Mucosa of descending colon (tissue), 3 donors: ENCODE results near the gene ZNF157. TPM values are rescaled to one million over a fixed set of nuclear protein-coding genes. Genes with fewer than 3 reads are reported as not detected.

Experiments
- ATAC-seq: fragments of 200-7000 bp; cut with Tn5 transposase; one replicate; pipeline ENCODE4 v1.9.1; 2020; ENCODE audit warnings: mild to moderate bottlenecking, moderate library complexity
- DNase-seq, 3 donors: peaks; one replicate each; pipeline ENCODE4 v3.0.0-alpha.2; 2020
- H3K36me3 ChIP-seq: fragments of 200-600 bp; one replicate; pipeline ENCODE4 v1.8.0; 2021; ENCODE audit warnings: low read depth, mild to moderate bottlenecking
- H3K4me1 ChIP-seq: fragments of 200-600 bp; one replicate; pipeline ENCODE4 v1.8.0; 2021; ENCODE audit warnings: low read depth, mild to moderate bottlenecking
- H3K4me3 ChIP-seq: fragments of 200-600 bp; one replicate; pipeline ENCODE4 v1.8.0; 2021; ENCODE audit warnings: mild to moderate bottlenecking
- H3K9me3 ChIP-seq: fragments of 200-600 bp; one replicate; pipeline ENCODE4 v1.8.0; 2021; ENCODE audit warnings: mild to moderate bottlenecking
- CTCF ChIP-seq: fragments of 200-600 bp; IDR thresholded peaks from one replicate; pipeline ENCODE4 v1.8.0; 2022; ENCODE audit warnings: antibody characterized with exemption, mild to moderate bottlenecking
- intact Hi-C, 2 donors: fragments of 100-400 bp; cut with DNase I in 1 of 2; cut with micrococcal nuclease in 1 of 2; formaldehyde crosslinking; loops; one replicate each; pipeline versions ENCODE4 v1.11.0 to v1.11.1; 2022; cut with DNase I, micrococcal nuclease
- total RNA-seq, 3 donors: library from RNA; stranded (reverse); fragmentation: NEBNext Ultra II Directional in 2 of 3; extraction: Animal tissue kit (Norgen Biotek cat#: 25700) in 2 of 3; gene quantifications; one replicate each; pipeline versions ENCODE4 v1.2.1 to v1.2.4, GENCODE V29; 2021 to 2023
- donor health status: DM: no; HTN: no; CAD: no; lungs with moderate emphysema.
- donor health status: DM: no; HTN: no; CAD: no.
- donor health status: DM: no; HTN: yes; CAD: no.

Gene ZNF157
- total RNA-seq, 3 donors from 2014 or later, result 0.51 TPM; not detected in 2

GRCh38 chrX:47447607-47448006, 77.2 kb downstream of the ZNF157 start:
- H3K9me3 ChIP-seq, result peaks cover 26% of the 10 kb centered on the region
- intact Hi-C loops, result no loop called here
- ATAC-seq, result no peak

GRCh38 chrX:47448165-47448806, 77.9 kb downstream of the ZNF157 start:
- Histone ChIP-seq H3K4me3 (no peak overlapping the region), H3K9me3 (peaks cover 26% of the 10 kb centered on the region), H3K4me1 (no peaks in the 10 kb centered on the region), H3K36me3 (no peaks in the 10 kb centered on the region)
- ATAC-seq (no peak), DNase-seq (no peak)
- intact Hi-C loops, result no loop called here
- no peak for TF ChIP-seq CTCF

More at GRCh38 chrX:47447607-47448006, 77.2 kb downstream of the ZNF157 start:
- H3K4me3 ChIP-seq, result no peak overlapping the region
- no peaks in the 10 kb centered on the region for H3K36me3 ChIP-seq
- H3K4me1 ChIP-seq, result no peaks in the 10 kb centered on the region
- no peak for TF ChIP-seq CTCF
- DNase-seq, result no peak

- H3K36me3 ChIP-seq, result no peaks in the 10 kb centered on the region
- intact Hi-C loops, result no loop called here
- ATAC-seq, result no peak
- DNase-seq, result no peak
- no peaks in the 10 kb centered on the region for H3K4me1 ChIP-seq
- peaks cover 26% of the 10 kb centered on the region for H3K9me3 ChIP-seq
- H3K4me3 ChIP-seq, result no peak overlapping the region
- no peak for TF ChIP-seq CTCF
Measured at GRCh38 chrX:47452112-47452511, 81.7 kb downstream of the ZNF157 start.

- DNase-seq (no peak), ATAC-seq (no peak)
- Histone ChIP-seq H3K4me3 (no peak overlapping the region), H3K4me1 (no peaks in the 10 kb centered on the region), H3K36me3 (no peaks in the 10 kb centered on the region), H3K9me3 (no peaks in the 10 kb centered on the region)
- no peak for TF ChIP-seq CTCF
- intact Hi-C loops, result no loop called here
Measured at GRCh38 chrX:47456080-47456479, 85.7 kb downstream of the ZNF157 start.

GRCh38 chrX:47458528-47458927, 88.2 kb downstream of the ZNF157 start:
- H3K4me1 ChIP-seq, result no peaks in the 10 kb centered on the region
- H3K36me3 ChIP-seq, result no peaks in the 10 kb centered on the region
- no peak for DNase-seq
- ATAC-seq, result no peak
- H3K9me3 ChIP-seq, result no peaks in the 10 kb centered on the region
- intact Hi-C loops, result no loop called here
- TF ChIP-seq CTCF, result no peak
- H3K4me3 ChIP-seq, result no peak overlapping the region

GRCh38 chrX:47460561-47460960, 90.2 kb downstream of the ZNF157 start:
- intact Hi-C loops, result no loop called here
- no peak for TF ChIP-seq CTCF
- no peaks in the 10 kb centered on the region for H3K9me3 ChIP-seq
- ATAC-seq (no peak), DNase-seq (no peak)
- no peaks in the 10 kb centered on the region for H3K4me1 ChIP-seq
- no peaks in the 10 kb centered on the region for H3K36me3 ChIP-seq
- no peak overlapping the region for H3K4me3 ChIP-seq
